CD8-positive, alpha-beta memory T cell (primary cell): ENCODE measurements around the gene MMP23B. TPM values are rescaled to one million over a fixed set of nuclear protein-coding genes. Genes with fewer than 3 reads are reported as not detected.
A peak's percentile ranks its signal among the peaks of the same experiment; 100 is the strongest.

ENCODE experiments used
- CTCF ChIA-PET: fragments of 350-600 bp; sonication (Branson Sonifier 250); formaldehyde crosslinking; loops from one replicate; lab custom pipeline; 2021; ENCODE audit warnings: antibody characterized with exemption; lab: Charles Lee
- POLR2A ChIA-PET: fragments of 350-600 bp; sonication (Branson Sonifier 250); formaldehyde crosslinking; loops from one replicate; lab custom pipeline; 2021; ENCODE audit warnings: antibody characterized with exemption; lab: Charles Lee
- DNase-seq, 5 donors: peaks; one replicate each; pipeline versions ENCODE4 v3.0.0 to v3.0.0-alpha.2; 2020 to 2022; ENCODE audit warnings: mixed read lengths in 1 of 5
- H3K27ac ChIP-seq: one replicate; pipeline ENCODE4 v1.7.0; 2013; ENCODE audit warnings: low read depth, mild to moderate bottlenecking, low read length, moderate library complexity
- H3K27me3 ChIP-seq: 2 replicates; pipeline ENCODE4 v1.7.0; 2013; ENCODE audit warnings: low read length, mild to moderate bottlenecking; ENCODE audit not compliant: insufficient read depth, poor library complexity, severe bottlenecking
- H3K36me3 ChIP-seq: 2 replicates; pipeline ENCODE4 v1.7.0; 2013; ENCODE audit warnings: mild to moderate bottlenecking, low read length, moderate library complexity; ENCODE audit not compliant: insufficient read depth
- H3K4me1 ChIP-seq: 2 replicates; pipeline ENCODE4 v1.7.0; 2013; ENCODE audit warnings: mild to moderate bottlenecking, low read length, moderate library complexity; ENCODE audit not compliant: insufficient read depth
- H3K4me3 ChIP-seq: 2 replicates; pipeline ENCODE4 v1.7.0; 2013; ENCODE audit warnings: mild to moderate bottlenecking, low read length
- H3K9me3 ChIP-seq: 2 replicates; pipeline ENCODE4 v1.7.0; 2013; ENCODE audit warnings: mild to moderate bottlenecking, low read length
- H3K27ac Mint-ChIP-seq, 8 donors: one replicate each; pipeline ENCODE4 v1.8.0; 2020 to 2021; ENCODE audit warnings: mixed read lengths in 8 of 8, mild to moderate bottlenecking in 6 of 8, inconsistent platforms in 3 of 8, moderate library complexity in 3 of 8
- H3K27me3 Mint-ChIP-seq, 2 donors: one replicate each; pipeline ENCODE4 v1.8.0; 2020 to 2021; ENCODE audit warnings: mixed read lengths in 2 of 2, mild to moderate bottlenecking in 1 of 2, moderate library complexity in 1 of 2
- H3K36me3 Mint-ChIP-seq, 3 donors: one replicate each; pipeline ENCODE4 v1.8.0; 2020 to 2021; ENCODE audit warnings: mixed read lengths in 3 of 3, inconsistent platforms in 1 of 3, mild to moderate bottlenecking in 1 of 3
- H3K4me1 Mint-ChIP-seq, 3 donors: one replicate each; pipeline ENCODE4 v1.8.0; 2020 to 2021; ENCODE audit warnings: mixed read lengths in 3 of 3, inconsistent platforms in 1 of 3, mild to moderate bottlenecking in 1 of 3
- H3K4me3 Mint-ChIP-seq, 7 donors: one replicate each; pipeline ENCODE4 v1.8.0; 2020 to 2021; ENCODE audit warnings: mixed read lengths in 7 of 7, mild to moderate bottlenecking in 6 of 7, moderate library complexity in 4 of 7, inconsistent platforms in 2 of 7
- H3K9me3 Mint-ChIP-seq, 5 donors: one replicate each; pipeline ENCODE4 v1.8.0; 2020 to 2022; ENCODE audit warnings: mixed read lengths in 5 of 5, mild to moderate bottlenecking in 3 of 5, moderate library complexity in 2 of 5, inconsistent platforms in 1 of 5
- polyA plus RNA-seq: library from polyadenylated mRNA; unstranded; fragments of 300-500 nt; fragmentation: Illumina TruSeq; gene quantifications from one replicate; pipeline ENCODE4 v1.2.3, GENCODE V29; 2021
- total RNA-seq, 2 experiments: library from RNA; stranded (reverse); gene quantifications; one replicate each; pipeline ENCODE4 v1.2.3, GENCODE V29; 2021

MMP23B gene
- total and polyA plus RNA-seq, 3 experiments from 2014 or later, result 2.1 to 3.4 (median 2.9) TPM

GRCh38 chr1:1680031-1680911 is 48.3 kb downstream of the MMP23B start:
- no peaks in the 10 kb centered on the region for H3K9me3 Mint-ChIP-seq
- CTCF ChIA-PET, result no interaction called here
- H3K36me3 Mint-ChIP-seq, result peaks cover 0 to 23% (median 0%) of the 10 kb centered on the region in 3 donors
- H3K4me1 Mint-ChIP-seq, result peaks cover 31 to 45% (median 40%) of the 10 kb centered on the region in 3 donors
- peak overlapping the region in 1 of 7 donors; percentile 61 for H3K4me3 Mint-ChIP-seq
- H3K27me3 Mint-ChIP-seq, result peaks cover 0 to 2% of the 10 kb centered on the region in 2 donors
- Histone ChIP-seq H3K36me3 (peaks cover 11% of the 10 kb centered on the region), H3K4me1 (peaks cover 15% of the 10 kb centered on the region), H3K27me3 (no peaks in the 10 kb centered on the region), H3K9me3 (no peaks in the 10 kb centered on the region), H3K4me3 (no peak overlapping the region), H3K27ac (no peak overlapping the region)
- POLR2A ChIA-PET, result interaction anchor here (0.6 kb wide), 1 partner anchor 104 kb away, joined by 3 read pairs; no protein-coding TSS in a partner anchor
- peak overlapping the region in 2 of 8 donors; percentile 90 to 96 for H3K27ac Mint-ChIP-seq
- DNase-seq, result peak in 1 of 5 donors; percentile 42

GRCh38 chr1:1680912-1681273 is 48.9 kb downstream of the MMP23B start:
- POLR2A ChIA-PET, result no interaction called here
- Histone ChIP-seq H3K4me1 (peaks cover 15% of the 10 kb centered on the region), H3K36me3 (peaks cover 11% of the 10 kb centered on the region), H3K27ac (no peak overlapping the region), H3K4me3 (no peak overlapping the region), H3K9me3 (no peaks in the 10 kb centered on the region), H3K27me3 (no peaks in the 10 kb centered on the region)
- Mint-ChIP-seq H3K27me3 (peaks cover 0 to 2% of the 10 kb centered on the region in 2 donors), H3K4me3 (no peak overlapping the region), H3K4me1 (peaks cover 34 to 49% (median 43%) of the 10 kb centered on the region in 3 donors), H3K27ac (peak overlapping the region in 2 of 8 donors; percentile 77 to 84), H3K36me3 (peaks cover 0 to 26% (median 2%) of the 10 kb centered on the region in 3 donors), H3K9me3 (no peaks in the 10 kb centered on the region)
- peak in 1 of 5 donors; percentile 8 for DNase-seq
- CTCF ChIA-PET, result no interaction called here

- Mint-ChIP-seq H3K9me3 (no peaks in the 10 kb centered on the region), H3K27ac (peak overlapping the region in 5 of 8 donors; percentile 17 to 64 (median 33)), H3K4me1 (peaks cover 32 to 56% (median 39%) of the 10 kb centered on the region in 3 donors), H3K27me3 (peaks cover 0 to 2% of the 10 kb centered on the region in 2 donors), H3K4me3 (peak overlapping the region in 1 of 7 donors; percentile 30), H3K36me3 (peaks cover 0 to 30% (median 3%) of the 10 kb centered on the region in 3 donors)
- Histone ChIP-seq H3K9me3 (no peaks in the 10 kb centered on the region), H3K27me3 (no peaks in the 10 kb centered on the region), H3K4me1 (peaks cover 6% of the 10 kb centered on the region), H3K27ac (no peak overlapping the region), H3K4me3 (no peak overlapping the region), H3K36me3 (peaks cover 11% of the 10 kb centered on the region)
- DNase-seq, result peak in 1 of 5 donors; percentile 43
- ChIA-PET CTCF (no interaction called here), POLR2A (no interaction called here)
Measured at GRCh38 chr1:1683104-1683905, 51.3 kb downstream of the MMP23B start.

Other genes with a start within 250 kb of the MMP23B start
- gene CCNL2, start 232.8 kb upstream of the MMP23B start, total RNA-seq, result 100 to 1,000 TPM; 119 to 124 TPM
- gene CCNL2, start 232.8 kb upstream of the MMP23B start, polyA plus RNA-seq, result 29.0 TPM
- gene MRPL20, start 224.9 kb upstream of the MMP23B start, total RNA-seq, result 100 to 1,000 TPM; 206 to 208 TPM
- gene MRPL20, start 224.9 kb upstream of the MMP23B start, polyA plus RNA-seq, result 198 TPM
- gene ANKRD65, start 210.9 kb upstream of the MMP23B start, total RNA-seq, result not detected
- gene ANKRD65, start 210.9 kb upstream of the MMP23B start, polyA plus RNA-seq, result not detected
- gene VWA1, start 196.5 kb upstream of the MMP23B start, total RNA-seq, result under 1 TPM in 1 of 2 experiments, not detected in 1; 0.31 TPM
- gene VWA1, start 196.5 kb upstream of the MMP23B start, polyA plus RNA-seq, result not detected
- 1 to 10 TPM in 1 of 2 experiments, under 1 TPM in 1; 0.53 to 1.9 TPM for gene ATAD3C, start 182.5 kb upstream of the MMP23B start, total RNA-seq
- 4.3 TPM for gene ATAD3C, start 182.5 kb upstream of the MMP23B start, polyA plus RNA-seq
- gene ATAD3B, start 160.4 kb upstream of the MMP23B start, total RNA-seq, result 10 to 100 TPM; 81.6 to 86.6 TPM
- 7.9 TPM for gene ATAD3B, start 160.4 kb upstream of the MMP23B start, polyA plus RNA-seq
- gene ATAD3A, start 120.0 kb upstream of the MMP23B start, total RNA-seq, result 10 to 100 TPM; 97.4 to 98.7 TPM
- 16.0 TPM for gene ATAD3A, start 120.0 kb upstream of the MMP23B start, polyA plus RNA-seq
- gene TMEM240, start 91.5 kb upstream of the MMP23B start, total RNA-seq, result under 1 TPM; 0.33 to 0.59 TPM
- not detected for gene TMEM240, start 91.5 kb upstream of the MMP23B start, polyA plus RNA-seq
- 100 to 1,000 TPM; 123 to 128 TPM for gene SSU72, start 57.3 kb upstream of the MMP23B start, total RNA-seq
- gene SSU72, start 57.3 kb upstream of the MMP23B start, polyA plus RNA-seq, result 231 TPM
- 1 to 10 TPM; 2.9 to 3.1 TPM for gene FNDC10, start 32.0 kb upstream of the MMP23B start, total RNA-seq
- 1.1 TPM for gene FNDC10, start 32.0 kb upstream of the MMP23B start, polyA plus RNA-seq
- gene MIB2, start 16.7 kb upstream of the MMP23B start, total RNA-seq, result 10 to 100 TPM; 45.7 to 46.6 TPM
- gene MIB2, start 16.7 kb upstream of the MMP23B start, polyA plus RNA-seq, result 40.4 TPM
- gene CDK11B, start 26.8 kb downstream of the MMP23B start, total RNA-seq, result 10 to 100 TPM; 42.2 to 45.6 TPM
- 18.3 TPM for gene CDK11B, start 26.8 kb downstream of the MMP23B start, polyA plus RNA-seq
- 10 to 100 TPM; 29.7 to 29.9 TPM for gene SLC35E2B, start 60.6 kb downstream of the MMP23B start, total RNA-seq
- 47.5 TPM for gene SLC35E2B, start 60.6 kb downstream of the MMP23B start, polyA plus RNA-seq
- 10 to 100 TPM; 68.8 to 70.7 TPM for gene CDK11A, start 92.2 kb downstream of the MMP23B start, total RNA-seq
- 18.4 TPM for gene CDK11A, start 92.2 kb downstream of the MMP23B start, polyA plus RNA-seq
- gene NADK, start 146.3 kb downstream of the MMP23B start, total RNA-seq, result 10 to 100 TPM; 75.4 to 77.0 TPM
- gene NADK, start 146.3 kb downstream of the MMP23B start, polyA plus RNA-seq, result 29.9 TPM